Endothelial cell of umbilical vein (primary cell): Measurements from ENCODE around the gene PPM1M. TPM values are rescaled to one million over a fixed set of nuclear protein-coding genes. Genes with fewer than 3 reads are reported as not detected.
A peak's percentile ranks its signal among the peaks of the same experiment; 100 is the strongest.

Source experiments
- BruUV-seq: library from RNA; stranded (reverse); fragments of 400-500 nt; replicated peaks from 2 replicates; lab custom pipeline; 2021; lab: Mats Ljungman, UMichigan
- CTCF ChIA-PET: fragments of 300-600, 350-600 bp; sonication (Branson Sonifier 250); formaldehyde crosslinking; loops from one replicate; lab custom pipeline; 2021; ENCODE audit warnings: antibody characterized with exemption, inconsistent platforms; lab: Charles Lee
- POLR2A ChIA-PET: fragments of 300-600, 350-600 bp; sonication (Branson Sonifier 250); formaldehyde crosslinking; loops from one replicate; lab custom pipeline; 2021; ENCODE audit warnings: antibody characterized with exemption, inconsistent platforms; lab: Charles Lee
- DNase-seq: peaks from one replicate; pipeline ENCODE4 v3.0.0-alpha.2; 2011; ENCODE audit warnings: low read depth, low spot score
- FAIRE-seq: peaks from 2 replicates; lab custom pipeline; 2011; peaks lifted over from hg19 to GRCh38; lab: Jason Lieb, UNC
- H2AFZ ChIP-seq: 2 replicates; pipeline ENCODE4 v1.6.0; 2012; ENCODE audit warnings: low read depth, low read length, control low read depth, inconsistent platforms
- H3K27ac ChIP-seq: 2 replicates; pipeline ENCODE4 v1.5.1; 2011; ENCODE audit warnings: low read depth, mild to moderate bottlenecking, control low read depth, low read length, moderate library complexity; ENCODE audit not compliant: insufficient read depth
- H3K27me3 ChIP-seq, 2 experiments: 2 replicates each; pipeline versions ENCODE4 v1.6.0 to v1.6.1; 2011; ENCODE audit warnings: low read length in 2 of 2, mixed read lengths in 1 of 2; ENCODE audit not compliant: control insufficient read depth in 2 of 2, insufficient read depth in 2 of 2
- H3K36me3 ChIP-seq, 2 experiments: 2 replicates in 1 of 2; 3 replicates in 1 of 2; pipeline ENCODE4 v1.5.1; 2011; ENCODE audit warnings: low read length in 2 of 2, mild to moderate bottlenecking in 1 of 2, moderate library complexity in 1 of 2; ENCODE audit not compliant: control insufficient read depth in 2 of 2, insufficient read depth in 2 of 2; ENCODE audit errors: extremely low read depth in 1 of 2
- H3K4me1 ChIP-seq: 3 replicates; pipeline ENCODE4 v1.5.1; 2011; ENCODE audit warnings: mild to moderate bottlenecking, low read length; ENCODE audit not compliant: control insufficient read depth, insufficient read depth; ENCODE audit errors: extremely low read depth
- H3K4me2 ChIP-seq: 2 replicates; pipeline ENCODE4 v1.6.1; 2011; ENCODE audit warnings: low read length, control low read depth, mixed read lengths; ENCODE audit not compliant: insufficient read depth
- H3K4me3 ChIP-seq, 3 experiments: fragments of 200-600 bp in 1 of 3; sonication (generic), shearing (Covaris generic) in 1 of 3; replicated peaks in 1 of 3; 2 replicates each; pipeline ENCODE4 v1.5.1; 2011 to 2016; ENCODE audit warnings: control low read depth in 3 of 3, low read length in 3 of 3, mild to moderate bottlenecking in 2 of 3, inconsistent platforms in 1 of 3, low read depth in 1 of 3, moderate library complexity in 1 of 3; ENCODE audit not compliant: insufficient read depth in 1 of 3
- H3K79me2 ChIP-seq: 2 replicates; pipeline ENCODE4 v1.6.0; 2012; ENCODE audit warnings: low read length, inconsistent platforms; ENCODE audit not compliant: control insufficient read depth, insufficient read depth
- H3K9ac ChIP-seq: replicated peaks from 2 replicates; pipeline ENCODE3; 2011; ENCODE audit warnings: low read length, control low read depth; ENCODE audit not compliant: insufficient read depth; ENCODE audit errors: extremely low read depth
- H3K9me1 ChIP-seq: replicated peaks from 3 replicates; pipeline ENCODE4 v1.6.0; 2011; ENCODE audit warnings: mild to moderate bottlenecking, low read length; ENCODE audit not compliant: control insufficient read depth, insufficient read depth; ENCODE audit errors: extremely low read depth
- H3K9me3 ChIP-seq: replicated peaks from 2 replicates; pipeline ENCODE4 v1.5.1; 2012; ENCODE audit warnings: low read length, inconsistent platforms; ENCODE audit not compliant: control insufficient read depth, insufficient read depth
- H4K20me1 ChIP-seq: replicated peaks from 2 replicates; pipeline ENCODE3; 2011; ENCODE audit warnings: mild to moderate bottlenecking, low read length; ENCODE audit not compliant: control insufficient read depth, insufficient read depth; ENCODE audit errors: extremely low read depth
- CTCF ChIP-seq, 2 donors: IDR thresholded peaks; 1 replicate in 1 of 2; 2 replicates in 1 of 2; pipeline ENCODE4 v1.5.1; 2011; ENCODE audit warnings: low read length in 2 of 2, mild to moderate bottlenecking in 2 of 2, moderate library complexity in 2 of 2, control low read depth in 1 of 2, inconsistent platforms in 1 of 2, low read depth in 1 of 2; ENCODE audit not compliant: insufficient read depth in 1 of 2; ENCODE audit errors: extremely low read depth in 1 of 2
- EZH2 ChIP-seq: IDR thresholded peaks from 2 replicates; pipeline ENCODE4 v1.6.1; 2012; ENCODE audit warnings: borderline replicate concordance, low read depth, mild to moderate bottlenecking, moderate library complexity, low read length, inconsistent platforms; ENCODE audit not compliant: severe bottlenecking
- FOS ChIP-seq: IDR thresholded peaks from 2 replicates; pipeline ENCODE4 v1.6.1; 2011; ENCODE audit warnings: mild to moderate bottlenecking, low read length, moderate library complexity, borderline replicate concordance; ENCODE audit not compliant: insufficient read depth
- GATA2 ChIP-seq: IDR thresholded peaks from 2 replicates; pipeline ENCODE4 v1.7.0; 2011; ENCODE audit warnings: low read depth, mild to moderate bottlenecking, moderate library complexity, mixed read lengths, low read length; ENCODE audit not compliant: insufficient read length, insufficient read depth
- JUN ChIP-seq: IDR thresholded peaks from 2 replicates; pipeline ENCODE4 v1.6.1; 2011; ENCODE audit warnings: borderline replicate concordance, low read depth; ENCODE audit not compliant: insufficient read length, insufficient read depth
- MAX ChIP-seq: IDR thresholded peaks from 2 replicates; pipeline ENCODE4 v1.6.1; 2011; ENCODE audit not compliant: insufficient read depth, insufficient read length
- MYC ChIP-seq: IDR thresholded peaks from one replicate; pipeline ENCODE4 v1.6.1; 2011; ENCODE audit warnings: mild to moderate bottlenecking, low read depth, low read length
- POLR2A ChIP-seq: IDR thresholded peaks from 2 replicates; pipeline ENCODE4 v1.6.1; 2012; ENCODE audit warnings: low read depth, mild to moderate bottlenecking, control low read depth, low read length
- POLR2AphosphoS5 ChIP-seq: IDR thresholded peaks from 2 replicates; pipeline ENCODE4 v1.6.1; 2012; ENCODE audit warnings: low read depth, mild to moderate bottlenecking, control low read depth, low read length, moderate library complexity; ENCODE audit not compliant: insufficient read depth
- dilution Hi-C: fragments of 300-500 bp; cut with MboI; formaldehyde crosslinking; loops from one replicate; pipeline ENCODE4 v1.15.0; 2019; ENCODE audit warnings: low sequenced_read_pairs; ENCODE audit not compliant: extremely low pct_ligation_motif_present
- intact Hi-C: fragments of 100-400 bp; cut with micrococcal nuclease; formaldehyde crosslinking; loops from one replicate; pipeline ENCODE4 v1.10.0; 2022
- polyA plus RNA-seq, 4 experiments: library from polyadenylated mRNA; depleted of rRNA in 3 of 4; stranded (reverse) in 3 of 4; unstranded in 1 of 4; fragments of >200 nt; gene quantifications; 2 replicates each; pipeline versions ENCODE4 v1.2.1 to v1.2.3, GENCODE V29; 2011 to 2012; ENCODE audit warnings: missing spikeins in 1 of 4
- total RNA-seq: library from RNA; stranded (reverse); gene quantifications from 2 replicates; pipeline ENCODE4 v1.2.3, GENCODE V29; 2021

PPM1M gene
- total and polyA plus RNA-seq, 2 donors (not counting 3 experiments of a cell fraction or from before 2014, with no cell fraction given): 13.7 to 19.4 TPM

DNA sequence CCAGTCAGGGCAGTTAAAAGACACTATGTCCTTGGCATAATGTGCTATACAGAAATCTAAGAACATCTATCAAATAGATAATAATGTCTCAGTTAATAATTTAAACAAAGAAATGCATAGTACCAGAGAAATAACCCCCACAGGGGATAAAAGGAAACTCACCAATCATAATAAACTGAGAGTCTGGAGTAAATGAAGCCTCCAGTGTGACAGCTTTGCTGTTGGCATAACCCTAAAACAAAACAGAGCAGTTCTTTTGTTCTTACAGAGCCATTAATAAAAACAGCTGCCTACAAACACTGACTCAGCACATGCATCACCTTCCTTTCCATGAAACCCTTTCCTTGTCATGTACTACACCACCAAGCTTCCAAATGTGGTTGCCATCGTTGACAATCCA, 13.5 kb downstream of the PPM1M start:
- dilution Hi-C loops (no loop called here), intact Hi-C loops (loop anchor here (1.0 kb wide), 1 partner anchor 11 kb away; no protein-coding TSS in a partner anchor)
- H3K4me2 ChIP-seq: no peak overlapping the region
- H2AFZ ChIP-seq: no peak overlapping the region
- no peaks in the 10 kb centered on the region for H3K9me1 ChIP-seq
- peaks cover 51% of the 10 kb centered on the region in 2 experiments for H3K36me3 ChIP-seq
- TF ChIP-seq POLR2AphosphoS5: no peak
- no peak for TF ChIP-seq MAX
- no peak for TF ChIP-seq GATA2
- no peak for TF ChIP-seq POLR2A
- no peak for TF ChIP-seq MYC
- TF ChIP-seq FOS: peak; percentile 71
- TF ChIP-seq EZH2: no peak
- H3K79me2 ChIP-seq: peaks cover 54% of the 10 kb centered on the region
- H4K20me1 ChIP-seq: no peaks in the 10 kb centered on the region
- FAIRE-seq (peak; percentile 71), DNase-seq (peak; percentile 73)
- no peak overlapping the region for H3K4me3 ChIP-seq
- POLR2A ChIA-PET: interaction anchor here (0.9 kb wide), 1 partner anchor 20 kb away, joined by 5 read pairs; the partner anchor contains the start of gene WDR82
- H3K9ac ChIP-seq: no peak overlapping the region
- CTCF ChIA-PET: interaction anchor here (0.9 to 4.2 kb wide), 11 partner anchors 12 to 187 kb away, joined by 3 to 25 read pairs (median 5); partner anchors contain the start of genes PPM1M, TWF2 and WDR82
- no TSS peak for BruUV-seq
- H3K4me1 ChIP-seq: peaks cover 15% of the 10 kb centered on the region
- H3K27me3 ChIP-seq: no peaks in the 10 kb centered on the region
- H3K27ac ChIP-seq: peak overlapping the region; percentile 54
- H3K9me3 ChIP-seq: no peaks in the 10 kb centered on the region

- ChIA-PET CTCF (interaction anchor here (0.9 to 4.2 kb wide), 11 partner anchors 12 to 187 kb away, joined by 3 to 25 read pairs (median 5); partner anchors contain the start of genes PPM1M, TWF2 and WDR82), POLR2A (interaction anchor here (0.9 kb wide), 1 partner anchor 19 kb away, joined by 5 read pairs; the partner anchor contains the start of gene WDR82)
- TF ChIP-seq GATA2: no peak
- no peak for TF ChIP-seq POLR2AphosphoS5
- TF ChIP-seq CTCF (IDR thresholded peaks at IDR 0.05; ENCODE audit: extremely low read depth in 1 of 2, insufficient read depth in 1 of 2, low read depth in 1 of 2, low read length in 2 of 2): no peak
- no peak for TF ChIP-seq JUN
- TF ChIP-seq MYC: no peak
- no peak for TF ChIP-seq FOS
- TF ChIP-seq MAX: no peak
- no peak for TF ChIP-seq POLR2A
- no peak for TF ChIP-seq EZH2
- H3K4me3 ChIP-seq: no peak overlapping the region
- peaks cover 57% of the 10 kb centered on the region for H3K79me2 ChIP-seq
- no peaks in the 10 kb centered on the region for H4K20me1 ChIP-seq
- no peaks in the 10 kb centered on the region for H3K9me3 ChIP-seq
- H3K4me1 ChIP-seq: peaks cover 15% of the 10 kb centered on the region
- H3K27ac ChIP-seq: peak overlapping the region; percentile 54
- FAIRE-seq (no peak), DNase-seq (no peak)
- H3K36me3 ChIP-seq: peaks cover 50 to 53% of the 10 kb centered on the region in 2 experiments
- no TSS peak for BruUV-seq
- no peak overlapping the region for H3K9ac ChIP-seq
- H2AFZ ChIP-seq: no peak overlapping the region
- intact Hi-C loops: loop anchor here (1.0 kb wide), 1 partner anchor 11 kb away; no protein-coding TSS in a partner anchor
- H3K9me1 ChIP-seq: no peaks in the 10 kb centered on the region
- dilution Hi-C loops: no loop called here
- no peak overlapping the region for H3K4me2 ChIP-seq
- H3K27me3 ChIP-seq: no peaks in the 10 kb centered on the region
Observed at GRCh38 chr3:52259448-52259847, 13.9 kb downstream of the PPM1M start.
